Fibroblast of pulmonary artery (primary cell): ENCODE measurements around the gene PRODH2.
A peak's percentile ranks its signal among the peaks of the same experiment; 100 is the strongest.

Experiments
- DNase-seq: peaks from one replicate; pipeline ENCODE4 v3.0.0-alpha.2; 2010; ENCODE audit warnings: low read depth
- H3K4me3 ChIP-seq: replicated peaks from 2 replicates; pipeline ENCODE4 v1.5.1; 2011; ENCODE audit warnings: low read depth, mild to moderate bottlenecking, control low read depth, low read length, moderate library complexity
- CTCF ChIP-seq: IDR thresholded peaks from 2 replicates; pipeline ENCODE4 v1.5.1; 2011; ENCODE audit warnings: mild to moderate bottlenecking, control low read depth, low read length, inconsistent platforms; ENCODE audit errors: missing control alignments

Gene PRODH2

GRCh38 chr19:35793381-35794165 is 19.1 kb downstream of the PRODH2 start:
- DNase-seq = peak; percentile 15
- TF ChIP-seq CTCF = no peak
- H3K4me3 ChIP-seq = no peak overlapping the region

- DNase-seq = no peak
- H3K4me3 ChIP-seq = no peak overlapping the region
- no peak for TF ChIP-seq CTCF
Measured at GRCh38 chr19:35792888-35793287, 19.8 kb downstream of the PRODH2 start.

GRCh38 chr19:35792312-35792711 is 20.3 kb downstream of the PRODH2 start:
- TF ChIP-seq CTCF = no peak
- no peak overlapping the region for H3K4me3 ChIP-seq
- no peak for DNase-seq

GRCh38 chr19:35791814-35792279 is 20.8 kb downstream of the PRODH2 start:
- DNase-seq = no peak
- no peak overlapping the region for H3K4me3 ChIP-seq
- no peak for TF ChIP-seq CTCF

GRCh38 chr19:35790981-35791813 is 21.4 kb downstream of the PRODH2 start:
- TF ChIP-seq CTCF = no peak
- no peak overlapping the region for H3K4me3 ChIP-seq
- DNase-seq = no peak

- no peak for TF ChIP-seq CTCF
- H3K4me3 ChIP-seq = no peak overlapping the region
- DNase-seq = no peak
Measured at GRCh38 chr19:35789978-35790944, 22.4 kb downstream of the PRODH2 start.
